Stimulated activated naive CD4-positive, alpha-beta T cell treated with Interleukin-2 at 50 U/mL for 16 hours (primary cell): ENCODE data around the gene ALG14.
"Not testable (repeated sequence)": the region's sequence is repeated elsewhere in the genome, so short reads cannot be mapped to it uniquely, and the experiment has no call there.

Experiments
- DNase-seq: peaks from one replicate; lab custom pipeline; 2025; lab: John Stamatoyannopoulos, UW

The ALG14 gene

DNA sequence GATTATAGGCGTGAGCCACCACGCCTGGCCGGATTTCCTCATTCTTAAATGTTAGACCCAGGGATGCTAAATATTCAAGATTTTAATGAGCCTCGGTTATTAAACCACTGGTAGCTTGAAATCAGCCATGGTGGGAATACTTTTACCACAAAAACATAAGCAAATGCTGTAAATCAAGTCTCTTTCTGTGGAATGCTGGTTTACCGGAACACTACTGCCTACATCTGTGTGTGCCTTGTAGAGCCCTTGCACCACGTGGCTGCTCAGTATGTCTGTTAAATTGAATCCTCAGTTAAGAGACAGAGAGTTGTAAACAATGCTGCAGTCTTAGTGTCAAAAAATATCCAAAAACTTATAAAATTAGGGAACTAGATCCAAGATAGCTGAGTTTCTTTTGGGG lies 119.0 kb downstream of the ALG14 start:
- DNase-seq: no peak

DNA sequence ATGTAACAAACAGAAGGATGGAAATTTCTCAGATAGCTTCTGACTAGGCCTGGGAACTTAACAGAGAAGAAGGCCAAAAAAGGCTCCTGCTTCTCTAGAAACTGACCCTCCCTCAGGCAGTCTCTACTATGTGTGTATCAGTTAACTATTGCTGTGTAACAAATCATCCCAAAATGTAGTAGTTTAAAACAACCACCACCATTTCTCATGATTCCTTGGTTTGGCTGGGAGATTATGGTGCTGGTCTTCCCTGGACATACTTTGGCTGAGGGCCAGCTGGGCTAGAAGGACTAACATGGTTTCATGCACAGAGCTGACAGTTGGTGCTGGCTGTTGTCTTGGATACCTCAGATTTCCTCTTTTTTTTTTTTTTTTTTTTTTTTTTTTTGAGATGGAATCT lies 119.6 kb downstream of the ALG14 start:
- DNase-seq: no peak

GRCh38 chr1:94952539-94952938 lies 120.2 kb downstream of the ALG14 start:
- no peak for DNase-seq

GRCh38 chr1:94951509-94952208 lies 121.1 kb downstream of the ALG14 start:
- DNase-seq: no peak

DNA sequence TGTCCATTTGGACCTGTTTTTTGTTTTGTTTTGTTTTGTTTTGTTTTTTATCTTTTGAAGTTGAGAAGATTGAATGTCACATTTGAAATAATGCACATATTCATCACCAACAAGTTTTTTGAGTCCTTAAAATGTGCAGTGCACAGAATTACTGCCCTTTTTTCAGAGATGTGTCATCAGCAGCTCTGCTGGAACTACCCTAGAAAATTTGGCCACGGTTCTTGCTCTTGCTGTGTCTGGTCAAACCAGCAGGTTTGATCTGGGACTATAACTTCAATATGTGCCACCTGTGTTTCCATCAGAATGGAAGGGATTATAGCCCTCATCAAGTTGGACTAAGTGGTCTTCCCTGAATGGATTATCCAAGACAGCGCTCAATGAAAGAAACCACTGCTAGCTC lies 121.7 kb downstream of the ALG14 start:
- DNase-seq: no peak

GRCh38 chr1:94949681-94950661 lies 122.8 kb downstream of the ALG14 start:
- DNase-seq: no peak

DNA sequence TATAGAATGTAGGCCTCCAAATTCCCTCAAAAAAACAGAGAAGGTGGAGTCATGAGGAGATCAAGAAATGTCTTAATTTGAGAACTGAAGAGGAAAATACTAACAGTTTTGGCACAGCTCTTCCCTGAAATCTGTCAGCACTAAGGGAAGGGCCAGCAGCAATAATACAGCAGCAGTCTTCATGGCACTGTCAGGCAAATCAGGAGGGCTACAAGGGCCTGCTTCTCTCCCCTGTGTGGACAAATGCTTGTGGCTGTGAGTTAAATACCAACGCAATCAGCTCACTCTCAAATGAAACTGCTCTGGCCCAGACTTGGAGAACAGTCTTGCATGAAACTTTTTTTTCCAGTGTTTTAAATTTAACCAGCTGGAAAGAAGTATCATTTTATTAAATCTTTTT lies 125.3 kb downstream of the ALG14 start:
- DNase-seq: no peak

DNA sequence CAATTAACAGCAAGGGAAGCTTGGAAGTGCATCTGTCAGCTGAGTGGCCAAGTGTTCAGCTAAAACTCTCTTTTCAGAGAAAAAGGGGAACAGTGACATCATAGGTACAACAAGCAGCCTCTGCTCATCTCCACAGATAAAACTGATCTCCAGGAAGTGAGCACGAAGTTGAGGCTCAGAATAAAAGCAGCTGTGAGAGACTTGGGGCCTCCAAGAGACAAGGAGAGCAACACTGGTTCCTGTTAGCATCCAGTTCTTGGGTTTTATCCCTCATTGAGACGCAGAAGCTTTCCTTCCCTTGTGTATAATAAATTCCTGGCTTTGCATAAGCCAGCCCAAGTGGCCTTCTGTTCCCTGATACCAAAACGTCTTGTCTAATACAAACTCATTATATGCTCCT lies 125.9 kb downstream of the ALG14 start:
- no peak for DNase-seq

DNA sequence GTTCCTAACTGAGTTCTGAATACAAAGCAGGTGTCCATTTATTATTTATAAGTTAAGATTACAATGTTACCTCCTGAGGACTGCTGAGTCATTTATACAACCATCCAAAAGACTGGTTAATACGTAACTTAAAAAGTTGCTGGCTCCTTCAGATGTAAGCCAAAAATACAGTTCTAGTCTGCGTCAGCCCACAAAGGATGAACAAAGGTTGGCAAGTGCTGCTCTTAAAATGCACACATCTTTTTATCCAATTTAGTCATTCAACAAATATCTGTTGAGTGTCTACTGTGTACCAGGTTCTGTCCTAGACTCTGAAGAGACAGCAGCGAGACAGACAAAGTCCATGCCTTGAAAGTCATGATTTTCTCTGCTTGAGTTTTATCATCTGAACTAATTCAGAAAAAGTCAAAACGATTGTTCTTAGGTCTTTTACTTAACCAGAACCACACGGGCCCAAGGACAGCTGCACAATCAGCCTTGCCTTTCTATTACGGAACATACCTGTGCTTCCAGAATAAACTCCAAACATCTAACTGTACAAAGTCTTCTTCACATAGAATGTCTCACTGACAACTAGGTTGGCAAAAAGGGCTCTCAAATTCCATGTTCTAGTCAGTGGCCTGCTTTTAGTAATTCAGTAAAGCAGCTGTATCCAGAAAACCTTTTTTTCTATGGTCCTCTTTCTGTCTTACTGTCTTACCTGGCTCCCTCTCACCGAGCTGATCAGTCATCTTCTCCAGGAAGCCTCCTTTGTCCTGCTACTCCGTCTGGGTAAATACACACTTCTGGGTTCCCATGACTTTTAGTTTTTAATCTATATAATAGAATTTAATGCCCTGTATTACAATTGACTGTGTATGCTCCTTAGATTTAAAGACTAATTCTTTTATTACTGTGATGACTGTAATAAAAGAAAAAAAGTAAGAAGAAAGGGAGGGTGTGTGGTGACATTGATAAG lies 130.3 kb downstream of the ALG14 start:
- DNase-seq: no peak

DNA sequence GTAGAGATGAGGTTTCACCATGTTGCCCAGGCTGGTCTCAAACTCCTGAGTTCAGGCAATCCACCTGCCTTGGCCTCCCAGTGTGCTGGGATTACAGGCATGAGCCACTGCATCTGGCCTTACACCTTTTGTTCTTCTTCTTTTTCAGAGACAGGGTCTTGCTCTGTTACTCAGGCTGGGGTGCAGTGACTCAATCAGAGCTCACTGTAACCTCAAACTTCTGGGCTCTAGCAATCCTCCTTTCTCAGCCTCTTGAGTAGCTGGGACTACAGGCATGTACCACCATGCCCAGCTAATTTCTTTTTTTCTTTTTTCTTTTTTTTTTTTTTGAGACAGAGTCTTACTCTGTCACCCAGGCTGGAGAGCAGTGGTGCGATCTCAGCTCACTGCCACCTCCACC lies 131.3 kb downstream of the ALG14 start:
- not testable (repeated sequence) for DNase-seq

GRCh38 chr1:94940738-94941137 lies 132.0 kb downstream of the ALG14 start:
- DNase-seq: no peak

- no peak for DNase-seq
These were observed 134.9 kb downstream of the ALG14 start for GRCh38 chr1:94937820-94938219.

- DNase-seq: no peak
These were observed 135.7 kb downstream of the ALG14 start for GRCh38 chr1:94936861-94937620.

DNA sequence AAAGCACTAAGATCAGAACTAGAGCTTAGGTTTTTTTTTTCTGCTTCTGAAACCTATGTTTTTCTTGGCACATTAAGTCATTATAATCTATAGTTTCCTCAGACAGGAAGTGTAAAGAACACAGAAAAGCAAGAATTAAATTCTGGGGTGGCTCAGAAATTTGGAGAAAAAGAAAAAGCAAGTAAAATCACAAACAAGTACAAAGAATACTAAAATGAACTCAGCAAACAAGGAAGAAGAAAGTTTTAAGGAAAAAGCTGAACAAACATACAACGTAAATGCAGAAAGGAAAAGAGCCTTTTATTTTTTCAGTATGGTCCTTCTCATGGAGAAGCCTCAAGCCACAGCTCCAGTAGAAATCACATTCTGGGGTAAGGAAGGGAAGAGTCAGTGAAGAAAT lies 137.3 kb downstream of the ALG14 start:
- no peak for DNase-seq

DNA sequence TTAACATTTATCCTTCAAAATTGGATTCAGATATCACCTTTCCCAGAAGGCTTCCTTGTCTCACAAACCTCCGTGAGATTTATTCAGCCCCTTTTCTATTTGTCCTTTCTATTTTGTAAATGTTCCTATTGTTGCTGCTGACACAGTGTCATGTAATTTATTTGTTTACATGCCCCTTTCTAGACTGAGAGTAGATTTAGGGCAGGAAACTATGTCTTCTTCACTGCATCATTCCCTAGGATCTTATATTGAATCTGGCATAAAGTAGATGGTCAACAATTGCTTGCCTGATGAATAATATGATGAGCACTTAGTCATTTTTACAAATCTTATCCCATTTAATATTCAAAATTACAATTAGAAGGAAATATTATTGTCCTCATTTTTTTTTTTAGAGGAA lies 137.7 kb downstream of the ALG14 start:
- no peak for DNase-seq

- no peak for DNase-seq
These were observed 138.2 kb downstream of the ALG14 start for GRCh38 chr1:94934551-94934950.

DNA sequence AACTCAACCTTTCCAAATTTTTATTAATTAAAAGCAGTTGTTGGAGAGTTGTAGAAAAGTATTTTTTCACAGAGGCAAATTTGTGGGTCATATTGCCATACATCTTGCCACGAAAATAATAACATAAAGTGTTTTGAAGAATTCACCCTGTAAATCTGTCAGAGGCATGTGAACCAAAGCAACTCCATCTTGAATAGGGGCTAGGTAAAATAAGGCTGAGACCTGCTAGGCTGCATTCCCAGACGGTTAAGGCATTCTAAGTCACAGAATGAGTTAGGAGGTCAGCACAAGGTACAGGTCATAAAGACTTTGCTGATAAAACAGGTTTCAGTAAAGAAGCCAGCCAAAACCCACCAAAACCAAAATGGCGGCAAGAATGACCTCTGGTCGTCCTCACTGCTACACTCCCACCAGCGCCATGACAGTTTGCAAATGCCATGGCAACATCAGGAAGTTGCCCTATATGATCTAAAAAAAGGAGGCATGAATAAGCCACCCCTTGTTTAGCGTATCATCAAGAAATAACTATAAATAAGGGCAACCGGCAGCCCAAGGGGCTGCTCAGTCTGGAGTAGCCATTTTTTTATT lies 141.4 kb downstream of the ALG14 start:
- DNase-seq: no peak

- no peak for DNase-seq
These were observed 143.2 kb downstream of the ALG14 start for GRCh38 chr1:94929351-94930217.

GRCh38 chr1:94928293-94928939 lies 144.3 kb downstream of the ALG14 start:
- no peak for DNase-seq
